ENCODE results near the gene MYADM. TPM values are rescaled to one million over a fixed set of nuclear protein-coding genes. Genes with fewer than 3 reads are reported as not detected.

MYADM gene
- total RNA-seq, 2 experiments from 2014 or later: 52.2 to 69.4 TPM

DNA sequence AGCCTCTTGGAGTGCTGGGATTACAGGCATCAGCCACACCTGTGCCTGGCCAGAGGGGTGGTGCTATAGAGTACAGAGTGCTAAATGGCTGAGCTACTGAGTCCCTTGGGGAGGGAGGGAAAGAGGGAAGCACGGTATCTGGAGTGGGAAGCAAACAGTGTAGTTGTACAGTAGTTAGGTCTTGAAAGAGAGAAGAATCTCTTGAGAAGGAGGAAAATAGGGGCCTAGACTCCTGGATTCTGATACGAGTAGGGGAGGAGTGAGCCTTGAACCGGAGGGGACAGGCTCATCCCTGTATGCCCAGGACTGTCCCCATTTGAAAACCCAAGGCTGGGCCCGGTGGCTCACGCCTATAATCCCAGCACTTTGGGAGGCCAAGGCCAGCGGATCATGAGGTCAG is 5.1 kb downstream of the MYADM start:
- Mint-ChIP-seq H3K27me3 (no peaks in the 10 kb centered on the region), H3K4me1 (peaks cover 57% of the 10 kb centered on the region), H3K27ac (peak overlapping the region; percentile 71), H3K4me3 (no peak overlapping the region), H3K36me3 (peaks cover 39% of the 10 kb centered on the region), H3K9me3 (ENCODE audit: low read depth) (no peaks in the 10 kb centered on the region)
- DNase-seq (no peak), ATAC-seq (no peak)
- CTCF ChIA-PET: interaction anchor here (1.2 to 1.8 kb wide), 2 partner anchors 9 to 21 kb away, joined by 5 read pairs; partner anchors contain the start of gene PRKCG

GRCh38 chr19:53873773-53874605 is 6.3 kb downstream of the MYADM start:
- DNase-seq (no peak), ATAC-seq (no peak)
- H3K4me3 Mint-ChIP-seq: peak overlapping the region; percentile 10
- peak overlapping the region; percentile 86 for H3K27ac Mint-ChIP-seq
- CTCF ChIA-PET: interaction anchor here (0.7 to 2.0 kb wide), 5 partner anchors 8 to 22 kb away, joined by 3 to 17 read pairs (median 4); partner anchors contain the start of gene PRKCG
- H3K4me1 Mint-ChIP-seq: peaks cover 57% of the 10 kb centered on the region
- H3K36me3 Mint-ChIP-seq: peaks cover 39% of the 10 kb centered on the region
- H3K9me3 Mint-ChIP-seq (ENCODE audit: low read depth): no peaks in the 10 kb centered on the region
- peaks cover 2% of the 10 kb centered on the region for H3K27me3 Mint-ChIP-seq

DNA sequence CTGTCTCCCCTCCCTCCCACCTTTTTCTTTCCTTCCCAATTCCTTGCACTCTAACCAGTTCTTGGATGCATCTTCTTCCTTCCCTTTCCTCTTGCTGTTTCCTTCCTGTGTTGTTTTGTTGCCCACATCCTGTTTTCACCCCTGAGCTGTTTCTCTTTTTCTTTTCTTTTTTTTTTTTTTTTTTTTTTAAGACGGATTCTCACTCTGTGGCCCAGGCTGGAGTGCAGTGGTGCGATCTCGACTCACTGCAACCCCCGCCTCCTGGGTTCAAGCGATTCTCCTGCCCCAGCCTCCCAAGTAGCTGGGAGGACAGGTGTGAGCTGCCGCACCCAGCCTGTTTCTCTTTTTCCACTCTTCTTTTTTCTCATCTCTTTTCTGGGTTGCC is 6.9 kb downstream of the MYADM start:
- peaks cover 57% of the 10 kb centered on the region for H3K4me1 Mint-ChIP-seq
- H3K4me3 Mint-ChIP-seq: peak overlapping the region; percentile 10
- CTCF ChIA-PET: interaction anchor here (0.6 to 2.0 kb wide), 4 partner anchors 8 to 155 kb away, joined by 3 to 17 read pairs (median 4); no protein-coding TSS in a partner anchor
- H3K36me3 Mint-ChIP-seq: peaks cover 38% of the 10 kb centered on the region
- no peak for DNase-seq
- peak overlapping the region; percentile 86 for H3K27ac Mint-ChIP-seq
- H3K27me3 Mint-ChIP-seq: peaks cover 4% of the 10 kb centered on the region
- H3K9me3 Mint-ChIP-seq (ENCODE audit: low read depth): no peaks in the 10 kb centered on the region
- ATAC-seq: no peak

- no peak for DNase-seq
- ATAC-seq: no peak
- Mint-ChIP-seq H3K4me1 (peaks cover 52% of the 10 kb centered on the region), H3K9me3 (ENCODE audit: low read depth) (no peaks in the 10 kb centered on the region), H3K27ac (peak overlapping the region; percentile 5), H3K36me3 (peaks cover 35% of the 10 kb centered on the region), H3K27me3 (peaks cover 4% of the 10 kb centered on the region), H3K4me3 (no peak overlapping the region)
- CTCF ChIA-PET: interaction anchor here (0.9 to 2.0 kb wide), 5 partner anchors 8 to 154 kb away, joined by 3 to 17 read pairs (median 4); partner anchors contain the start of gene MYADM
Measured at GRCh38 chr19:53875602-53876325, 8.1 kb downstream of the MYADM start.

DNA sequence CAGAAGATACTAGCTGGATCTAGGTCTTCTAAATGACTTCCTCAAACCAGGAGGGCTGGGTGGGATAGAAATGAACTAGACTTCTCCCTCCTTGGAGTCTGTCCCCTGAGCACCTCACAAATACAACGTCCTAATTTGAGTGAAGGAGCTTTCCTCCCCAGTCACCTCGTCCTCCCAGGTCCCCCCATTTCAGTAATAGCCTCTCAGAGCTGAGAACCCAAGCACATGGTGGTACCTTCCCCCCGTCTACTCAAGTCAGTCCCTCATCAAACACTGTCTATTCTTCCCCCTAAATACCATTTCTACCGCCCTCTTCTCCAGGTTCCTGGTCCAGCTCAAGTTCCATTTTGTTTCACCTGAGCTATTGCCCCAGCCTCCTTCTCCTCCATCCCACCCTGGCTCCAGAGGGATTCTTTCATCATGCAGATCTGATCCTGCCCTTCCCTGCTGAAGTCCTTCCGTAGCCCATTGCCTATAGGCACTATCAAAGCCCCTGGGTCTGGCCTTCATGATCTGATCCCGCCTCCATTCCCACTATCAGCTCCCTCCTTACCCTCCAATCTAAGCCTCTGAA is 9.1 kb downstream of the MYADM start:
- peaks cover 4% of the 10 kb centered on the region for H3K27me3 Mint-ChIP-seq
- no peaks in the 10 kb centered on the region for H3K9me3 Mint-ChIP-seq (ENCODE audit: low read depth)
- H3K36me3 Mint-ChIP-seq: peaks cover 33% of the 10 kb centered on the region
- H3K4me1 Mint-ChIP-seq: peaks cover 43% of the 10 kb centered on the region
- H3K4me3 Mint-ChIP-seq: no peak overlapping the region
- ATAC-seq: no peak
- no peak overlapping the region for H3K27ac Mint-ChIP-seq
- CTCF ChIA-PET: interaction anchor here (0.8 to 1.5 kb wide), 5 partner anchors 9 to 389 kb away, joined by 3 to 4 read pairs (median 4); partner anchors contain the start of gene MYADM
- no peak for DNase-seq

GRCh38 chr19:53877361-53877766 is 9.7 kb downstream of the MYADM start:
- Mint-ChIP-seq H3K27ac (no peak overlapping the region), H3K9me3 (ENCODE audit: low read depth) (no peaks in the 10 kb centered on the region), H3K4me3 (no peak overlapping the region), H3K27me3 (peaks cover 5% of the 10 kb centered on the region), H3K36me3 (peaks cover 33% of the 10 kb centered on the region), H3K4me1 (peaks cover 42% of the 10 kb centered on the region)
- no peak for ATAC-seq
- CTCF ChIA-PET: interaction anchor here (0.6 to 1.3 kb wide), 4 partner anchors 26 to 389 kb away, joined by 3 to 4 read pairs (median 3); no protein-coding TSS in a partner anchor
- DNase-seq: no peak

GRCh38 chr19:53878776-53879139 is 11.1 kb downstream of the MYADM start:
- Mint-ChIP-seq H3K27ac (peak overlapping the region; percentile 30), H3K36me3 (peaks cover 25% of the 10 kb centered on the region), H3K9me3 (ENCODE audit: low read depth) (no peaks in the 10 kb centered on the region), H3K4me1 (peaks cover 36% of the 10 kb centered on the region), H3K27me3 (peaks cover 15% of the 10 kb centered on the region), H3K4me3 (no peak overlapping the region)
- CTCF ChIA-PET: interaction anchor here (1.3 kb wide), 1 partner anchor 25 kb away, joined by 4 read pairs; no protein-coding TSS in a partner anchor
- no peak for ATAC-seq
- no peak for DNase-seq

DNA sequence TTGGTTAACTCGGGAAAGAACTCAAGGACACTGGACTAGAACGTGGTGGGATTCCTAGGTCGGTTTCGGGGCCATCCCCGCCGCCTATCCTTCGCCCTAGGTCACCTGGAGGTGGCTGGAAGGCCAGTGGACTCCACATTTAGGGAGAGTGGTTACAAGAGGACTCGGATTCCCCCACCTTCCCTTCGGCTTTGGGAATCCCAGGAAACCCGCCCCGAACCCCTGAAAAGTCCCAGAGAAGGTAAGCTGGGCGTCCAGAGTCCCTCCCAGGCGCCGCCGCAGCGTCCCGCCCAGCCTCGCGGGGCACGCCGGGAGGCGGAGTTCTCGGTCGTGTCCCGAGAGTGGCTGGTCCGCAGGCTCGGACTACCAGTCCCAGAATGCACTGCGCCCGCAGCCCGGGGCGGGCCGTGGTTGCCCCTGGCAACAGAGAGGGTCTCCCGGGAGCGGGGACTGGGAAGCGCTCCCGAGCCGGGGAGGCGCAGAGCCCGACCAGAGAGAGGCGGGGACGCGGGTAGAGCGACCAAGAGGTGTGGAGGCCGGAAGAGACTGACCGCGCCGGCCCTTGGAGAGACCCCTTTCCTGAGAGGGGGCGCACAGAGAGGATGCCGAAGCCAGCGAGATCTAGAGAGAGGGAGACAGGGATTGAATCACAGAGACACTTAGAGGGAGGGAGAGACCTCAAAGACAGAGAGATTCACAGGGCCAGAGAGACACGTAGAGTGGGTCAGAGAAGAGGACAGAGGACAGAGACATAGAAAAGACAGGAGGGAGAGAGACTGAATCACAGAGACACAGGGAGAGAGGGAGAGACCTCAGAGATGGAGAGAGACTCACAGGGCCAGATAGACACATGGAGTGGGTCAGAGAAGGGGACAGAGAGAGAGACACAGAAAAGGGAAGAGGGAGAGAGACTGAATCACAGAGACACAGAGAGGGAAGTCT is 11.7 kb downstream of the MYADM start:
- peaks cover 32% of the 10 kb centered on the region for H3K4me1 Mint-ChIP-seq
- peaks cover 21% of the 10 kb centered on the region for H3K27me3 Mint-ChIP-seq
- ATAC-seq (peak; percentile 91), DNase-seq (peak; percentile 92)
- peaks cover 18% of the 10 kb centered on the region for H3K36me3 Mint-ChIP-seq
- peak overlapping the region; percentile 30 for H3K27ac Mint-ChIP-seq
- CTCF ChIA-PET: interaction anchor here (1.3 kb wide), 1 partner anchor 26 kb away, joined by 4 read pairs; no protein-coding TSS in a partner anchor
- H3K9me3 Mint-ChIP-seq (ENCODE audit: low read depth): no peaks in the 10 kb centered on the region
- no peak overlapping the region for H3K4me3 Mint-ChIP-seq

GRCh38 chr19:53880711-53881481 is 13.2 kb downstream of the MYADM start:
- Mint-ChIP-seq H3K36me3 (peaks cover 9% of the 10 kb centered on the region), H3K4me1 (peaks cover 23% of the 10 kb centered on the region), H3K4me3 (no peak overlapping the region), H3K27ac (no peak overlapping the region), H3K27me3 (peaks cover 31% of the 10 kb centered on the region), H3K9me3 (ENCODE audit: low read depth) (no peaks in the 10 kb centered on the region)
- CTCF ChIA-PET: interaction anchor here (1.0 to 1.6 kb wide), 9 partner anchors 8 to 143 kb away, joined by 3 to 13 read pairs (median 5); partner anchors contain the start of gene MYADM
- no peak for ATAC-seq
- DNase-seq: no peak

- peaks cover 34% of the 10 kb centered on the region for H3K27me3 Mint-ChIP-seq
- CTCF ChIA-PET: interaction anchor here (0.8 to 2.1 kb wide), 17 partner anchors 8 to 457 kb away, joined by 3 to 13 read pairs (median 4); partner anchors contain the start of gene MYADM
- H3K9me3 Mint-ChIP-seq (ENCODE audit: low read depth): no peaks in the 10 kb centered on the region
- DNase-seq: peak; percentile 67
- no peak within 1 kb of the TSS for H3K4me3 Mint-ChIP-seq
- no peak within 1 kb of the TSS for H3K27ac Mint-ChIP-seq
- peak; percentile 46 for ATAC-seq
- H3K4me1 Mint-ChIP-seq: peaks cover 20% of the 10 kb centered on the region
- peaks cover 4% of the 10 kb centered on the region for H3K36me3 Mint-ChIP-seq
Measured at GRCh38 chr19:53881482-53882390, 14.1 kb downstream of the MYADM start, which contains the start of gene PRKCG. Gene PRKCG, plus strand, starts transcription at chr19:53882197. Its CDS starts 298 bp downstream, at chr19:53882495.
